Esophagus squamous epithelium (tissue), 5 donors: ENCODE measurements around the gene MYH10. TPM values are rescaled to one million over a fixed set of nuclear protein-coding genes. Genes with fewer than 3 reads are reported as not detected.

ENCODE experiments used
- DNase-seq: peaks from one replicate; lab custom pipeline; 2025; lab: John Stamatoyannopoulos, UW
- H3K27ac ChIP-seq, 4 donors: fragments of 200-600 bp; sonication (generic); one replicate each; pipeline ENCODE4 v1.5.1; 2016 to 2019; ENCODE audit warnings: mild to moderate bottlenecking in 1 of 4
- H3K27me3 ChIP-seq, 4 donors: fragments of 200-600 bp; sonication (generic); 1 replicate in 3 of 4; 2 replicates in 1 of 4; pipeline versions ENCODE4 v1.5.1 to v1.6.0; 2017 to 2021; ENCODE audit warnings: antibody characterized with exemption in 1 of 4
- H3K36me3 ChIP-seq, 3 donors: fragments of 200-600 bp; sonication (generic); one replicate each; pipeline ENCODE4 v1.5.1; 2016 to 2019
- H3K4me1 ChIP-seq, 3 donors: fragments of 200-600 bp; sonication (generic); one replicate each; pipeline ENCODE4 v1.5.1; 2017 to 2019
- H3K4me3 ChIP-seq, 4 donors: fragments of 200-600 bp; sonication (generic); 1 replicate in 3 of 4; 2 replicates in 1 of 4; pipeline ENCODE4 v1.5.1; 2016 to 2019; ENCODE audit warnings: mild to moderate bottlenecking in 2 of 4, moderate library complexity in 1 of 4
- H3K9me3 ChIP-seq, 3 donors: fragments of 200-600 bp; sonication (generic); one replicate each; pipeline ENCODE4 v1.5.1; 2016 to 2019
- POLR2A ChIP-seq, 4 donors: fragments of 450-650 bp; IDR thresholded peaks; one replicate each; pipeline ENCODE4 v1.6.1; 2017; ENCODE audit warnings: antibody characterized with exemption in 4 of 4, mild to moderate bottlenecking in 4 of 4, moderate library complexity in 3 of 4
- WGBS, 2 donors: methylation state at CpG; one replicate each; pipeline ENCODE4 v1.1.5; 2018; 5-methylcytosine and 5-hydroxymethylcytosine counted together
- intact Hi-C: fragments of 100-400 bp; cut with DNase I; formaldehyde crosslinking; loops from one replicate; pipeline ENCODE4 v1.15.0; 2022
- total RNA-seq, 4 donors: library from RNA; depleted of rRNA; stranded (reverse); fragments of >200 nt; gene quantifications; one replicate each; pipeline ENCODE4 v1.1.0, GENCODE V29; 2016
- TF ChIP-seq, protein P1 (sequence below), 6 experiments: fragments of 450-650 bp in 4 of 6; fragments of 200-600 bp in 2 of 6; sonication (generic) in 2 of 6; IDR thresholded peaks; one replicate each; pipeline ENCODE4 v1.5.1; 2016 to 2019; ENCODE audit warnings: antibody characterized with exemption in 6 of 6, mild to moderate bottlenecking in 4 of 6, moderate library complexity in 4 of 6
- donor health status: DM: yes; HTN: yes; CAD: no.

Gene MYH10
- 10 to 100 TPM in 3 of 4 donors, 1 to 10 TPM in 1; 5.8 to 25.6 (median 14.7) TPM for total RNA-seq

- Histone ChIP-seq H3K27me3 (peaks cover 0 to 18% (median 0%) of the 10 kb centered on the region in 4 donors), H3K9me3 (no peaks in the 10 kb centered on the region), H3K4me3 (peak within 1 kb of the TSS; percentile 55 to 93 (median 77)), H3K27ac (peak within 1 kb of the TSS; percentile 50 to 87 (median 74)), H3K4me1 (peaks cover 0 to 32% (median 0%) of the 10 kb centered on the region in 3 donors), H3K36me3 (no peaks in the 10 kb centered on the region)
- DNase-seq, result no peak
- TF ChIP-seq, protein P1, sequence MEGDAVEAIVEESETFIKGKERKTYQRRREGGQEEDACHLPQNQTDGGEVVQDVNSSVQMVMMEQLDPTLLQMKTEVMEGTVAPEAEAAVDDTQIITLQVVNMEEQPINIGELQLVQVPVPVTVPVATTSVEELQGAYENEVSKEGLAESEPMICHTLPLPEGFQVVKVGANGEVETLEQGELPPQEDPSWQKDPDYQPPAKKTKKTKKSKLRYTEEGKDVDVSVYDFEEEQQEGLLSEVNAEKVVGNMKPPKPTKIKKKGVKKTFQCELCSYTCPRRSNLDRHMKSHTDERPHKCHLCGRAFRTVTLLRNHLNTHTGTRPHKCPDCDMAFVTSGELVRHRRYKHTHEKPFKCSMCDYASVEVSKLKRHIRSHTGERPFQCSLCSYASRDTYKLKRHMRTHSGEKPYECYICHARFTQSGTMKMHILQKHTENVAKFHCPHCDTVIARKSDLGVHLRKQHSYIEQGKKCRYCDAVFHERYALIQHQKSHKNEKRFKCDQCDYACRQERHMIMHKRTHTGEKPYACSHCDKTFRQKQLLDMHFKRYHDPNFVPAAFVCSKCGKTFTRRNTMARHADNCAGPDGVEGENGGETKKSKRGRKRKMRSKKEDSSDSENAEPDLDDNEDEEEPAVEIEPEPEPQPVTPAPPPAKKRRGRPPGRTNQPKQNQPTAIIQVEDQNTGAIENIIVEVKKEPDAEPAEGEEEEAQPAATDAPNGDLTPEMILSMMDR (IDR thresholded peaks at IDR 0.05), result peak in 2 of 6 experiments; percentile 8 to 14
- peak in 2 of 4 donors; percentile 48 to 51 for TF ChIP-seq POLR2A (IDR thresholded peaks at IDR 0.05)
- 0% methylated on average over 10 to 20 of the region's 33 CpGs for WGBS, 2 donors
- intact Hi-C loops, result no loop called here
Measured at GRCh38 chr17:8630227-8630801, at the start of gene MYH10. Gene MYH10 (minus strand): TSS chr17:8630725. CDS start chr17:8623246, 7,479 bp downstream.

GRCh38 chr17:8679126-8679525 lies 48.6 kb upstream of the MYH10 start:
- no peak overlapping the region for H3K27ac ChIP-seq
- no peak overlapping the region for H3K4me3 ChIP-seq
- peaks cover 0 to 19% (median 0%) of the 10 kb centered on the region in 3 donors for H3K4me1 ChIP-seq
- no peak for DNase-seq
- H3K27me3 ChIP-seq, result peaks cover 0 to 2% (median 0%) of the 10 kb centered on the region in 4 donors
- H3K9me3 ChIP-seq, result no peaks in the 10 kb centered on the region
- intact Hi-C loops, result no loop called here
- no peaks in the 10 kb centered on the region for H3K36me3 ChIP-seq
- no peak for TF ChIP-seq POLR2A (IDR thresholded peaks at IDR 0.05)
- TF ChIP-seq, protein P1 (IDR thresholded peaks at IDR 0.05), result no peak
- 65 to 80% methylated on average over 3 of the region's 3 CpGs for WGBS, 2 donors

DNA sequence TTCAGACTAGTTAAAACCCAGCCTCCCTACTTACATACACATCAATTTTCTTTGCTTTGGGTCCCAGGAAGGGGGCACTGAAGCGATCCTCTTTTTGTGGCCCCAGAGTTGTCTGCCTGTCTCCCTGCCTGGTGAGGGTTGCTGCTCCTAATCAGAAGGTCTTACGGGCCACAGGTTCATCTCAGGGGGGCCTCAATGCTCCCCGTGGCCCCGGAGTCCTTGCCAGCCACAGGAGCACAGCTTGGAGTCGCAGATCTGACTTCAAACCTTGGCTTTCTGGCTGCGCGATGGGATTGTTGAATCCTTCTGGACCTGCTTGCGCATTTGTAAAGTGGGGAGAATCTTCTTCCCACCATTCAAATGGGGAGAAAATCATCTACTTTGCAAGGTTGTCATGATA lies 44.8 kb upstream of the MYH10 start:
- 55 to 66% methylated on average over 4 to 7 of the region's 8 CpGs for WGBS, 2 donors
- no peaks in the 10 kb centered on the region for H3K9me3 ChIP-seq
- intact Hi-C loops, result no loop called here
- no peak for TF ChIP-seq POLR2A (IDR thresholded peaks at IDR 0.05)
- TF ChIP-seq, protein P1 (IDR thresholded peaks at IDR 0.05), result no peak
- peak overlapping the region in 2 of 4 donors; percentile 37 to 71 for H3K27ac ChIP-seq
- H3K36me3 ChIP-seq, result no peaks in the 10 kb centered on the region
- H3K27me3 ChIP-seq, result peaks cover 0 to 5% (median 0%) of the 10 kb centered on the region in 4 donors
- no peak overlapping the region for H3K4me3 ChIP-seq
- no peak for DNase-seq
- peaks cover 0 to 15% (median 0%) of the 10 kb centered on the region in 3 donors for H3K4me1 ChIP-seq

GRCh38 chr17:8674344-8675305 lies 44.1 kb upstream of the MYH10 start:
- peak overlapping the region in 2 of 4 donors; percentile 37 to 71 for H3K27ac ChIP-seq
- peak overlapping the region in 1 of 4 donors; percentile 17 for H3K4me3 ChIP-seq
- peaks cover 0 to 15% (median 0%) of the 10 kb centered on the region in 3 donors for H3K4me1 ChIP-seq
- no peak for TF ChIP-seq POLR2A (IDR thresholded peaks at IDR 0.05)
- TF ChIP-seq, protein P1 (IDR thresholded peaks at IDR 0.05), result no peak
- H3K9me3 ChIP-seq, result no peaks in the 10 kb centered on the region
- DNase-seq, result no peak
- 43 to 57% methylated on average over 18 to 19 of the region's 19 CpGs for WGBS, 2 donors
- H3K36me3 ChIP-seq, result no peaks in the 10 kb centered on the region
- H3K27me3 ChIP-seq, result peaks cover 0 to 5% (median 0%) of the 10 kb centered on the region in 4 donors
- intact Hi-C loops, result no loop called here
